WTC11 (cell line): Measurements from ENCODE around the gene ARV1. TPM values are rescaled to one million over a fixed set of nuclear protein-coding genes. Genes with fewer than 3 reads are reported as not detected.

Experiments
- ATAC-seq: fragments of 200-7000 bp; cut with Tn5 transposase; 2 replicates; pipeline ENCODE4 v1.10.0; 2021; ENCODE audit warnings: mild to moderate bottlenecking, moderate library complexity
- CTCF ChIA-PET: fragments of 300-600 bp; sonication (Branson Sonifier 250); formaldehyde crosslinking; loops from one replicate; lab custom pipeline; 2021; ENCODE audit warnings: antibody characterized with exemption; lab: Charles Lee
- POLR2A ChIA-PET: fragments of 350-600 bp; sonication (Branson Sonifier 250); formaldehyde crosslinking; loops from one replicate; lab custom pipeline; 2021; ENCODE audit warnings: antibody characterized with exemption; lab: Charles Lee
- DNase-seq: peaks from one replicate; pipeline ENCODE4 v3.0.0; 2021; ENCODE audit warnings: low spot score
- H3K27ac Mint-ChIP-seq: 2 replicates; pipeline ENCODE4 v1.8.0; 2021; ENCODE audit warnings: mixed read lengths
- H3K27me3 Mint-ChIP-seq: 2 replicates; pipeline ENCODE4 v1.8.0; 2021; ENCODE audit warnings: low read depth, mild to moderate bottlenecking, moderate library complexity, mixed read lengths
- H3K36me3 Mint-ChIP-seq: 2 replicates; pipeline ENCODE4 v1.8.0; 2021; ENCODE audit warnings: mixed read lengths
- H3K4me1 Mint-ChIP-seq: 2 replicates; pipeline ENCODE4 v1.8.0; 2022; ENCODE audit warnings: mixed read lengths
- H3K4me3 Mint-ChIP-seq: 2 replicates; pipeline ENCODE4 v1.8.0; 2021; ENCODE audit warnings: mild to moderate bottlenecking, moderate library complexity, mixed read lengths
- H3K9me3 Mint-ChIP-seq: 2 replicates; pipeline ENCODE4 v1.8.0; 2021; ENCODE audit warnings: mixed read lengths
- ESRRA ChIP-seq: sonication (generic); formaldehyde crosslinking; IDR thresholded peaks from 2 replicates; pipeline ENCODE4 v1.8.1; 2022; ENCODE audit warnings: mild to moderate bottlenecking, missing genetic modification reagents, borderline replicate concordance
- GABPB1 ChIP-seq: sonication (generic); formaldehyde crosslinking; IDR thresholded peaks from 2 replicates; pipeline ENCODE4 v1.8.1; 2023; ENCODE audit warnings: mild to moderate bottlenecking, missing genetic modification reagents
- NR2C2 ChIP-seq: sonication (generic); formaldehyde crosslinking; IDR thresholded peaks from 2 replicates; pipeline ENCODE4 v1.8.0; 2022; ENCODE audit warnings: mild to moderate bottlenecking, missing genetic modification reagents
- NR3C1 ChIP-seq: sonication (generic); formaldehyde crosslinking; conservative IDR thresholded peaks from 2 replicates; pipeline ENCODE4 v1.8.1; 2023; ENCODE audit warnings: low read depth, mild to moderate bottlenecking, missing genetic modification reagents
- RORB ChIP-seq: fragments of 250-450 bp; sonication (Bioruptor Pico); IDR thresholded peaks from 2 replicates; pipeline ENCODE4 v1.9.0; 2021; ENCODE audit warnings: mild to moderate bottlenecking
- total RNA-seq: library from RNA; stranded (reverse); gene quantifications from 3 replicates; pipeline ENCODE4 v1.2.3, GENCODE V29; 2021
- TF ChIP-seq, protein P1 (sequence below): fragments of 250-450 bp; sonication (Bioruptor Pico); IDR thresholded peaks from 2 replicates; pipeline ENCODE4 v1.9.0; 2021; ENCODE audit warnings: mild to moderate bottlenecking
- TF ChIP-seq, protein P2 (sequence below): sonication (generic); formaldehyde crosslinking; IDR thresholded peaks from 2 replicates; pipeline ENCODE4 v1.8.1; 2022; ENCODE audit warnings: mild to moderate bottlenecking, moderate library complexity, missing genetic modification reagents
- TF ChIP-seq, protein P3 (sequence below): sonication (generic); formaldehyde crosslinking; IDR thresholded peaks from 2 replicates; pipeline ENCODE4 v1.8.1; 2022; ENCODE audit warnings: low read depth, mild to moderate bottlenecking, moderate library complexity, missing genetic modification reagents, borderline replicate concordance
- TF ChIP-seq, protein P4 (sequence below): sonication (generic); formaldehyde crosslinking; IDR thresholded peaks from 2 replicates; pipeline ENCODE4 v1.8.0; 2022; ENCODE audit warnings: mild to moderate bottlenecking, missing genetic modification reagents
- TF ChIP-seq, protein P5 (sequence below): sonication (generic); formaldehyde crosslinking; conservative IDR thresholded peaks from 2 replicates; pipeline ENCODE4 v1.8.1; 2023; ENCODE audit warnings: mild to moderate bottlenecking, low read depth, missing genetic modification reagents, moderate library complexity

ARV1 gene
- total RNA-seq, 1 experiment from 2014 or later: 9.1 TPM

DNA sequence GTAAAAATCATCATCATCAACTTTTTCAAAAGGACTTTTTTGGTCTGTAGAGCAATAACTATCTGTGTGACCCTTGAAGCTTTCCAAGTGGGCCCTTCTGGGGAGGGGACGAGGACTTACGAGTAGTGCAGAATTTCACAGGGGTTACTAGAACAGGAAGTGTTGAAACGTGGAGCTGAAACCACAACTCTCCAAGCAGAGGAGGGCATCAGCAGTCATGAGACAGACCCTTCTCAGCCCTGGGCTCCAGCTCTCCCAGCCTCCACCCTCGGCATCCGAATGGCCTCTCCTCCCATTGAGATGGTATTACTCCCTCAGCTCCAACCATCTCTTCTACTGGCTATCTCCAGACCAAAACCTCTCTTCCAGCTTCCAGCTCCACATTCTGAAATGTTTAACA, 57.5 kb downstream of the ARV1 start:
- Mint-ChIP-seq H3K9me3 (no peaks in the 10 kb centered on the region), H3K4me1 (peaks cover 3% of the 10 kb centered on the region; the same call in 1 of the 2 replicates), H3K36me3 (no peaks in the 10 kb centered on the region), H3K27ac (no peak overlapping the region), H3K27me3 (peaks cover 82% of the 10 kb centered on the region), H3K4me3 (no peak overlapping the region)
- ATAC-seq: no peak
- TF ChIP-seq GABPB1 (CRISPR knock-in tag) (no peak), RORB (CRISPR knock-in tag) (no peak)
- TF ChIP-seq, protein P1, sequence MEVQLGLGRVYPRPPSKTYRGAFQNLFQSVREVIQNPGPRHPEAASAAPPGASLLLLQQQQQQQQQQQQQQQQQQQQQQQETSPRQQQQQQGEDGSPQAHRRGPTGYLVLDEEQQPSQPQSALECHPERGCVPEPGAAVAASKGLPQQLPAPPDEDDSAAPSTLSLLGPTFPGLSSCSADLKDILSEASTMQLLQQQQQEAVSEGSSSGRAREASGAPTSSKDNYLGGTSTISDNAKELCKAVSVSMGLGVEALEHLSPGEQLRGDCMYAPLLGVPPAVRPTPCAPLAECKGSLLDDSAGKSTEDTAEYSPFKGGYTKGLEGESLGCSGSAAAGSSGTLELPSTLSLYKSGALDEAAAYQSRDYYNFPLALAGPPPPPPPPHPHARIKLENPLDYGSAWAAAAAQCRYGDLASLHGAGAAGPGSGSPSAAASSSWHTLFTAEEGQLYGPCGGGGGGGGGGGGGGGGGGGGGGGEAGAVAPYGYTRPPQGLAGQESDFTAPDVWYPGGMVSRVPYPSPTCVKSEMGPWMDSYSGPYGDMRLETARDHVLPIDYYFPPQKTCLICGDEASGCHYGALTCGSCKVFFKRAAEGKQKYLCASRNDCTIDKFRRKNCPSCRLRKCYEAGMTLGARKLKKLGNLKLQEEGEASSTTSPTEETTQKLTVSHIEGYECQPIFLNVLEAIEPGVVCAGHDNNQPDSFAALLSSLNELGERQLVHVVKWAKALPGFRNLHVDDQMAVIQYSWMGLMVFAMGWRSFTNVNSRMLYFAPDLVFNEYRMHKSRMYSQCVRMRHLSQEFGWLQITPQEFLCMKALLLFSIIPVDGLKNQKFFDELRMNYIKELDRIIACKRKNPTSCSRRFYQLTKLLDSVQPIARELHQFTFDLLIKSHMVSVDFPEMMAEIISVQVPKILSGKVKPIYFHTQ (CRISPR knock-in tag): no peak
- TF ChIP-seq, protein P2, sequence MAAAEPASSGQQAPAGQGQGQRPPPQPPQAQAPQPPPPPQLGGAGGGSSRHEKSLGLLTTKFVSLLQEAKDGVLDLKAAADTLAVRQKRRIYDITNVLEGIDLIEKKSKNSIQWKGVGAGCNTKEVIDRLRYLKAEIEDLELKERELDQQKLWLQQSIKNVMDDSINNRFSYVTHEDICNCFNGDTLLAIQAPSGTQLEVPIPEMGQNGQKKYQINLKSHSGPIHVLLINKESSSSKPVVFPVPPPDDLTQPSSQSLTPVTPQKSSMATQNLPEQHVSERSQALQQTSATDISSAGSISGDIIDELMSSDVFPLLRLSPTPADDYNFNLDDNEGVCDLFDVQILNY (CRISPR knock-in tag): no peak
- CTCF ChIA-PET: no interaction called here
- POLR2A ChIA-PET: no interaction called here
- DNase-seq: no peak

DNA sequence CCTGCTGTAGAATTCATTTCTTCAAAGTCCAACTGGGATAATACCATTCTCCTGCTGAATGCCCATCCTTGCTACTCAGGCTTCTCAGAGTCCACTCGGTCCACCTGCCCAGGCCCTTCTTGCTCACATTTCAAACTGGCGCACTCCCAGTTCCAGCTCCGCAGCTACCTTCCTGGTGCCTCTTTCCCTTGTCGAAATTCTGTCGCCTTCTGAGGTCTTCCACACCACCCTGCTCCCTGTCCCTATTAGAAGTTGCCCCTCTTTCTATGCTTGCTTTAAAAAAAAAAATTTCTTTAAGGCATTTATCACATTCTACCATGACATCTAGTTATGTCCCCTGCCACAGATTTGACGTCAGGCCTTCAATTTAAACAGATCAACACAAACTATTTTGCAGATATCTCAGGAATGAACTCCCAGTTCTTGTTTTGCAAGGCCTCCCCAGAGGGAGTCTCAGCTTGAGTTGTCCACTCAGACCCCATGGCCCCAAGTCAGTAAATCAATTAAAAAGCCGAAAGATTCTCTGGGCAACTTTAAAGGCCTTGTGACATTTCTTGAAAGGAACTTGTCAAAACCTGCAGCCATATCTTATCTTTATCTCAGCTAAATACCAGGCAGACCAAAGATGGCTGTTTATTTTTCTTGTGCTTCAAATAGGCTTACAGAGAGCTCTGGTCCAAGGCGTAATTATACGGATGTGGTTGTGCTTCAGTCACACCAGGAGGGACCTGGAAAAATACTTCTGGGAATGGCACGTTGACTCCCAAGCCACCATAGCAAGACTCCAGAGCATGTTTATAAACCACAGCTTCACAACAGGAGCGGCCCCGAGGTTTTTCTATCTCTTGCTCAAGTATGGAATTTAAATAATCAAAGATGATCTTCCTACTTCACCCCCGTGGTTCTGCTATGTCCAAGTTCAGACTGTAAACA, 59.0 kb downstream of the ARV1 start:
- Mint-ChIP-seq H3K27me3 (peaks cover 93% of the 10 kb centered on the region), H3K36me3 (no peaks in the 10 kb centered on the region), H3K27ac (no peak overlapping the region), H3K9me3 (no peaks in the 10 kb centered on the region), H3K4me3 (no peak overlapping the region), H3K4me1 (peaks cover 4% of the 10 kb centered on the region; the same call in 1 of the 2 replicates)
- TF ChIP-seq GABPB1 (CRISPR knock-in tag) (no peak), NR3C1 (CRISPR knock-in tag) (no peak), NR2C2 (no peak), ESRRA (CRISPR knock-in tag) (no peak)
- TF ChIP-seq, protein P3, sequence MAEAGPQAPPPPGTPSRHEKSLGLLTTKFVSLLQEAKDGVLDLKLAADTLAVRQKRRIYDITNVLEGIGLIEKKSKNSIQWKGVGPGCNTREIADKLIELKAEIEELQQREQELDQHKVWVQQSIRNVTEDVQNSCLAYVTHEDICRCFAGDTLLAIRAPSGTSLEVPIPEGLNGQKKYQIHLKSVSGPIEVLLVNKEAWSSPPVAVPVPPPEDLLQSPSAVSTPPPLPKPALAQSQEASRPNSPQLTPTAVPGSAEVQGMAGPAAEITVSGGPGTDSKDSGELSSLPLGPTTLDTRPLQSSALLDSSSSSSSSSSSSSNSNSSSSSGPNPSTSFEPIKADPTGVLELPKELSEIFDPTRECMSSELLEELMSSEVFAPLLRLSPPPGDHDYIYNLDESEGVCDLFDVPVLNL (CRISPR knock-in tag): no peak
- TF ChIP-seq, protein P4, sequence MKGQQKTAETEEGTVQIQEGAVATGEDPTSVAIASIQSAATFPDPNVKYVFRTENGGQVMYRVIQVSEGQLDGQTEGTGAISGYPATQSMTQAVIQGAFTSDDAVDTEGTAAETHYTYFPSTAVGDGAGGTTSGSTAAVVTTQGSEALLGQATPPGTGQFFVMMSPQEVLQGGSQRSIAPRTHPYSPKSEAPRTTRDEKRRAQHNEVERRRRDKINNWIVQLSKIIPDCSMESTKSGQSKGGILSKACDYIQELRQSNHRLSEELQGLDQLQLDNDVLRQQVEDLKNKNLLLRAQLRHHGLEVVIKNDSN (CRISPR knock-in tag): no peak
- TF ChIP-seq, protein P5, sequence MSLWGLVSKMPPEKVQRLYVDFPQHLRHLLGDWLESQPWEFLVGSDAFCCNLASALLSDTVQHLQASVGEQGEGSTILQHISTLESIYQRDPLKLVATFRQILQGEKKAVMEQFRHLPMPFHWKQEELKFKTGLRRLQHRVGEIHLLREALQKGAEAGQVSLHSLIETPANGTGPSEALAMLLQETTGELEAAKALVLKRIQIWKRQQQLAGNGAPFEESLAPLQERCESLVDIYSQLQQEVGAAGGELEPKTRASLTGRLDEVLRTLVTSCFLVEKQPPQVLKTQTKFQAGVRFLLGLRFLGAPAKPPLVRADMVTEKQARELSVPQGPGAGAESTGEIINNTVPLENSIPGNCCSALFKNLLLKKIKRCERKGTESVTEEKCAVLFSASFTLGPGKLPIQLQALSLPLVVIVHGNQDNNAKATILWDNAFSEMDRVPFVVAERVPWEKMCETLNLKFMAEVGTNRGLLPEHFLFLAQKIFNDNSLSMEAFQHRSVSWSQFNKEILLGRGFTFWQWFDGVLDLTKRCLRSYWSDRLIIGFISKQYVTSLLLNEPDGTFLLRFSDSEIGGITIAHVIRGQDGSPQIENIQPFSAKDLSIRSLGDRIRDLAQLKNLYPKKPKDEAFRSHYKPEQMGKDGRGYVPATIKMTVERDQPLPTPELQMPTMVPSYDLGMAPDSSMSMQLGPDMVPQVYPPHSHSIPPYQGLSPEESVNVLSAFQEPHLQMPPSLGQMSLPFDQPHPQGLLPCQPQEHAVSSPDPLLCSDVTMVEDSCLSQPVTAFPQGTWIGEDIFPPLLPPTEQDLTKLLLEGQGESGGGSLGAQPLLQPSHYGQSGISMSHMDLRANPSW (CRISPR knock-in tag): no peak
- ATAC-seq: no peak
- ChIA-PET CTCF (no interaction called here), POLR2A (no interaction called here)
- no peak for DNase-seq
